ENCODE data around the gene CPXM2.

CPXM2 gene

GRCh38 chr10:123706236-123706635 is 185.4 kb downstream of the CPXM2 start:
- no peaks in the 10 kb centered on the region for H3K27me3 ChIP-seq (ENCODE audit: control insufficient read depth, insufficient read depth, low read length, poor library complexity, severe bottlenecking)
- H3K4me1 ChIP-seq (ENCODE audit: control insufficient read depth, insufficient read depth, low read length): no peaks in the 10 kb centered on the region
- no peaks in the 10 kb centered on the region for H3K9me3 ChIP-seq (ENCODE audit: control insufficient read depth, low read length)
- no peak overlapping the region for H3K27ac ChIP-seq (ENCODE audit: insufficient read depth, low read depth, low read length, poor library complexity, severe bottlenecking)
- 77 to 93% methylated on average over 4 of the region's 4 CpGs for WGBS, 2 experiments
- no peaks in the 10 kb centered on the region for H3K36me3 ChIP-seq (ENCODE audit: control insufficient read depth, insufficient read depth, low read length)
- H3K4me3 ChIP-seq (ENCODE audit: insufficient read depth, low read depth, low read length): no peak overlapping the region

GRCh38 chr10:123704812-123705211 is 186.8 kb downstream of the CPXM2 start:
- WGBS, 2 experiments: 46 to 50% methylated on average over 6 of the region's 6 CpGs
- H3K4me3 ChIP-seq (ENCODE audit: insufficient read depth, low read depth, low read length): no peak overlapping the region
- H3K27me3 ChIP-seq (ENCODE audit: control insufficient read depth, insufficient read depth, low read length, poor library complexity, severe bottlenecking): no peaks in the 10 kb centered on the region
- no peaks in the 10 kb centered on the region for H3K4me1 ChIP-seq (ENCODE audit: control insufficient read depth, insufficient read depth, low read length)
- H3K27ac ChIP-seq (ENCODE audit: insufficient read depth, low read depth, low read length, poor library complexity, severe bottlenecking): no peak overlapping the region
- no peaks in the 10 kb centered on the region for H3K36me3 ChIP-seq (ENCODE audit: control insufficient read depth, insufficient read depth, low read length)
- no peaks in the 10 kb centered on the region for H3K9me3 ChIP-seq (ENCODE audit: control insufficient read depth, low read length)

GRCh38 chr10:123704076-123704475 is 187.5 kb downstream of the CPXM2 start:
- no peaks in the 10 kb centered on the region for H3K36me3 ChIP-seq (ENCODE audit: control insufficient read depth, insufficient read depth, low read length)
- no peaks in the 10 kb centered on the region for H3K27me3 ChIP-seq (ENCODE audit: control insufficient read depth, insufficient read depth, low read length, poor library complexity, severe bottlenecking)
- no peak overlapping the region for H3K4me3 ChIP-seq (ENCODE audit: insufficient read depth, low read depth, low read length)
- no peaks in the 10 kb centered on the region for H3K4me1 ChIP-seq (ENCODE audit: control insufficient read depth, insufficient read depth, low read length)
- no peak overlapping the region for H3K27ac ChIP-seq (ENCODE audit: insufficient read depth, low read depth, low read length, poor library complexity, severe bottlenecking)
- no peaks in the 10 kb centered on the region for H3K9me3 ChIP-seq (ENCODE audit: control insufficient read depth, low read length)
- WGBS, 2 experiments: 95 to 96% methylated on average over 8 of the region's 8 CpGs

GRCh38 chr10:123703195-123703790 is 188.3 kb downstream of the CPXM2 start:
- WGBS, 2 experiments: 85 to 88% methylated on average over 6 of the region's 6 CpGs
- Histone ChIP-seq H3K4me3 (ENCODE audit: insufficient read depth, low read depth, low read length) (no peak overlapping the region), H3K27ac (ENCODE audit: insufficient read depth, low read depth, low read length, poor library complexity, severe bottlenecking) (no peak overlapping the region), H3K27me3 (ENCODE audit: control insufficient read depth, insufficient read depth, low read length, poor library complexity, severe bottlenecking) (no peaks in the 10 kb centered on the region), H3K36me3 (ENCODE audit: control insufficient read depth, insufficient read depth, low read length) (no peaks in the 10 kb centered on the region), H3K4me1 (ENCODE audit: control insufficient read depth, insufficient read depth, low read length) (no peaks in the 10 kb centered on the region), H3K9me3 (ENCODE audit: control insufficient read depth, low read length) (no peaks in the 10 kb centered on the region)
